CD4-positive, CD25-positive, alpha-beta regulatory T cell (primary cell): ENCODE results near the gene NKX2-8. TPM values are rescaled to one million over a fixed set of nuclear protein-coding genes. Genes with fewer than 3 reads are reported as not detected.

ENCODE experiments used
- ATAC-seq, 2 donors: fragments of 150-1000 bp; cut with Tn5 transposase; one replicate each; pipeline ENCODE4 v1.10.0; 2021; ENCODE audit warnings: low read depth in 2 of 2, moderate number of reproducible peaks in 2 of 2, moderate library complexity in 1 of 2
- DNase-seq, 3 donors: peaks; one replicate each; pipeline versions ENCODE4 v3.0.0 to v3.0.0-alpha.2; 2012 to 2022; ENCODE audit warnings: mixed read lengths in 1 of 3
- H3K27ac ChIP-seq: one replicate; pipeline ENCODE4 v1.7.0; 2013; ENCODE audit warnings: mild to moderate bottlenecking, low read length; ENCODE audit not compliant: insufficient read depth, poor library complexity, severe bottlenecking
- H3K27me3 ChIP-seq: one replicate; pipeline ENCODE4 v1.7.0; 2013; ENCODE audit warnings: low read length; ENCODE audit not compliant: control insufficient read depth, insufficient read depth
- H3K36me3 ChIP-seq: one replicate; pipeline ENCODE4 v1.7.0; 2013; ENCODE audit warnings: mild to moderate bottlenecking, low read length, moderate library complexity; ENCODE audit not compliant: control insufficient read depth, insufficient read depth
- H3K4me1 ChIP-seq: 2 replicates; pipeline ENCODE4 v1.7.0; 2013; ENCODE audit warnings: mild to moderate bottlenecking, low read length; ENCODE audit not compliant: insufficient read depth, control insufficient read depth, poor library complexity, severe bottlenecking
- H3K4me3 ChIP-seq: one replicate; pipeline ENCODE4 v1.7.0; 2013; ENCODE audit warnings: low read depth, mild to moderate bottlenecking, low read length, moderate library complexity
- H3K9me3 ChIP-seq, 2 experiments: 1 replicate in 1 of 2; 2 replicates in 1 of 2; pipeline ENCODE4 v1.7.0; 2013; ENCODE audit warnings: low read length in 2 of 2, mild to moderate bottlenecking in 1 of 2, moderate library complexity in 1 of 2; ENCODE audit not compliant: control insufficient read depth in 2 of 2
- H3K27ac Mint-ChIP-seq, 3 donors: one replicate each; pipeline ENCODE4 v1.8.0; 2020 to 2022; ENCODE audit warnings: mild to moderate bottlenecking in 3 of 3, mixed read lengths in 3 of 3, moderate library complexity in 2 of 3
- H3K27me3 Mint-ChIP-seq: one replicate; pipeline ENCODE4 v1.8.0; 2022; ENCODE audit warnings: mild to moderate bottlenecking, mixed read lengths
- H3K36me3 Mint-ChIP-seq: one replicate; pipeline ENCODE4 v1.8.0; 2020; ENCODE audit warnings: mixed read lengths
- H3K4me1 Mint-ChIP-seq, 4 donors: one replicate each; pipeline ENCODE4 v1.8.0; 2020 to 2022; ENCODE audit warnings: mixed read lengths in 4 of 4, mild to moderate bottlenecking in 1 of 4
- H3K4me3 Mint-ChIP-seq, 4 donors: one replicate each; pipeline ENCODE4 v1.8.0; 2020 to 2022; ENCODE audit warnings: mild to moderate bottlenecking in 4 of 4, mixed read lengths in 4 of 4, moderate library complexity in 3 of 4
- H3K9me3 Mint-ChIP-seq, 7 donors: one replicate each; pipeline ENCODE4 v1.8.0; 2020 to 2022; ENCODE audit warnings: mixed read lengths in 7 of 7, mild to moderate bottlenecking in 3 of 7, moderate library complexity in 2 of 7
- polyA plus RNA-seq, 4 donors: library from polyadenylated mRNA; unstranded; fragments of 300-500 nt; fragmentation: Illumina TruSeq; gene quantifications; one replicate each; pipeline ENCODE4 v1.2.3, GENCODE V29; 2021
- total RNA-seq: library from RNA; stranded (reverse); gene quantifications from one replicate; pipeline ENCODE4 v1.2.3, GENCODE V29; 2022

Gene NKX2-8
- total and polyA plus RNA-seq, 5 donors from 2014 or later: not detected

DNA sequence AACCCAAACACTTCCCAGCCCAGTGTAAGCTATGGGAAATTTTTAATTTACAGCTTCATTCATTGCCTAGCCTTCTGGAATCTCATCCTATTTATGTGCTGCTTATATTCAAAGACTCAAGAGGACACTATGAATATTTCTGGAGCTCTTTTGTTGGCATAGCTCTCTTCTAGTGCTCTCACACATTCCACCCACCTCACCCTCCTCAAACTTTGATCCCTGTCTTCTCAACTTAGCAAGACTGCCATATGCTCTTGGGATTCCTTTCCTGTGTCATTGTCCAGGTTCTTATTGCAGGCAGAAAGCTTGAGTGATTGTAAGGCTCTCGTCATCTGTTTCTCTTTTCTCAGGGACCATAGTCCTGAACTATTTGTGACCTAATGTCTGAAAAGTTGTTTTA is 44.4 kb downstream of the NKX2-8 start:
- Mint-ChIP-seq H3K36me3 (no peaks in the 10 kb centered on the region), H3K4me1 (no peaks in the 10 kb centered on the region), H3K4me3 (no peak overlapping the region), H3K27ac (no peak overlapping the region), H3K27me3 (peaks cover 24% of the 10 kb centered on the region), H3K9me3 (peaks cover 0 to 9% (median 4%) of the 10 kb centered on the region in 7 donors)
- H3K27me3 ChIP-seq: no peaks in the 10 kb centered on the region
- H3K4me3 ChIP-seq: no peak overlapping the region
- DNase-seq (no peak), ATAC-seq (no peak)
- H3K36me3 ChIP-seq: no peaks in the 10 kb centered on the region
- no peak overlapping the region for H3K27ac ChIP-seq
- H3K9me3 ChIP-seq: peaks cover 0 to 2% of the 10 kb centered on the region in 2 experiments
- no peaks in the 10 kb centered on the region for H3K4me1 ChIP-seq

Other genes with a start within 250 kb of the NKX2-8 start
- gene NKX2-1, start 62.4 kb downstream of the NKX2-8 start, total RNA-seq: not detected
- not detected for gene NKX2-1, start 62.4 kb downstream of the NKX2-8 start, polyA plus RNA-seq
- gene PAX9, start 79.2 kb upstream of the NKX2-8 start, total RNA-seq: 0.42 TPM
- gene PAX9, start 79.2 kb upstream of the NKX2-8 start, polyA plus RNA-seq: under 1 TPM in 3 of 4 donors, not detected in 1; 0.14 to 0.46 (median 0.41) TPM